ENCODE data around the gene A4GALT.
"Not testable (repeated sequence)": the region's sequence is repeated elsewhere in the genome, so short reads cannot be mapped to it uniquely, and the experiment has no call there.

The A4GALT gene

DNA sequence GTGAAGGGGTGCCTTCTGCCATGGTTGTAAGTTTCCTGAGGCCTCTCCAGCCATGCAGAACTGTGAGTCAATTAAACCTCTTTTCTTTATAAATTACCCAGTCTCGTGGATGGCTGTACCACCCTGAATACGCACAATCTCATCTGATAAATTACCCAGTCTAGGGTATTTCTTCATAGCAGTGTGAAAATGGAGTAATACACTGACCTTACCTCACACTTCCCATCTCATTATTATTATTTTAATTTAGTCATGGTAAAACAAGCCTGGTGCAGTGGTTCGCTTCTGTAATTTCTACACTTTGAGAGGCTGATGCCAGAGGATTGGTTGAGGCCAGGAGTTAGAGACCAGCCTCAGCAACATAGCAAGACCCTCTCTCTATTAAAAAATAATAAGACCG lies 41.0 kb downstream of the A4GALT start:
- DNase-seq = no peak

DNA sequence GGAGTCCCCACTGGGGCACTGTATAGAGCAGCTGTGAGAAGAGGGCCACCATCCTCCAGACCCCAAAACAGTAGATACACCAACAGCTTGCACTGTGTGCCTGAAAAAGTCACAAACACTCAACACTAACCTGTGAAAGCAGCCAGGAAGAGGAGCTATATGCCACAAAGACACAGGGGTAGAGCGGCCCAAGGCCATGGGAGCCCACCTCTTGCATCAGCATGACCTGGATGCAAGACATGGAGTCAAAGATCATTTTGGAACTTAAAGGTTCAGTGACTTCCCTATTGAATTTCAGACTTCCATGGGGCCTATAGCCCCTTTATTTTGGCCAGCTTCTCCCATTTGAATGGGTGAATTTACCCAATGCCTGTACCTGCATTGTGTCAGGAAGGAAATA lies 41.8 kb downstream of the A4GALT start:
- DNase-seq = no peak

DNA sequence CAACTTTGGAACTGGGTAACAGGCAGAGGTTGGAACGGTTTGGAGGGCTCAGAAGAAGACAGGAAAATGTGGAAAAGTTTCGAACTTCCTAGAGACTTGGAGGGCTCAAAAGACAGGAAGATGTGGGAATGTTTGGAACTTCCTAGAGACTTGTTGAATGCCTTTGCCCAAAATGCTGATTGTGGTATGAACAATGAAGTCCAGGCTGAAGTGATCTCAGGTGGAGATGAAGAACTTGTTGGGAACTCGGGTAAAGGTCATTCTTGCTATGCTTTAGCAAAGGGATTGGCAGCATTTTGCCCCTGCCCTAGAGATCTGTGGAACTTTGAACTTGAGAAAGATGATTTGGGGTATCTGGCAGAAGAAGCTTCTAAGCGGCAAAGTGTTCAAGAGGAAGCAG lies 42.7 kb downstream of the A4GALT start:
- not testable (repeated sequence) for DNase-seq

DNA sequence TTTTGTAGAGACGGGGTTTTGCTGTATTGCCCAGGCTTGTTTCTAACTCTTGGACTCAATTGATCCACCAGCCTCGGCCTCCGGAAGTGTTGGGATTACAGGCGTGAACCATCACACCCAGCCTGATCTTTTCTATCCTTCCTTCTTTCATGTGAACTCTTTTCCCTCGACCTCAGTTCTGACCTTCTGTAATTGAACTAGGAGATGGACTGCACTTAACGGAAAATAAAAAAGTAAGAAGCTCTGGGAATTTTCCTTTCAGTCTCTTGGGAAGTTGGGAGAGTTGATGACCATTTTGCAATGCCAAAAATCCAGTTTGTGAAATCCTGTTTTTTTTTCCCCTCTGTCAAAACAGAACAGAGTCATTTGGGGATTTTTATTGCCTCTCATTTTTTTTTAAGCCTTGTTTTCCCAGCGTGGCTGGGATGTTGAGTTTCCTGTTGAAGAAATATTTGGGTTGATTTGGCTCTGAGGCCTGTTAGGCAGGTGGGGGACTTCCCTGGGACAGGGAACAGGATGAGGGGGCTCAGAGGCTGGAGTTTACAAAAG lies 44.5 kb downstream of the A4GALT start:
- no peak for DNase-seq

DNA sequence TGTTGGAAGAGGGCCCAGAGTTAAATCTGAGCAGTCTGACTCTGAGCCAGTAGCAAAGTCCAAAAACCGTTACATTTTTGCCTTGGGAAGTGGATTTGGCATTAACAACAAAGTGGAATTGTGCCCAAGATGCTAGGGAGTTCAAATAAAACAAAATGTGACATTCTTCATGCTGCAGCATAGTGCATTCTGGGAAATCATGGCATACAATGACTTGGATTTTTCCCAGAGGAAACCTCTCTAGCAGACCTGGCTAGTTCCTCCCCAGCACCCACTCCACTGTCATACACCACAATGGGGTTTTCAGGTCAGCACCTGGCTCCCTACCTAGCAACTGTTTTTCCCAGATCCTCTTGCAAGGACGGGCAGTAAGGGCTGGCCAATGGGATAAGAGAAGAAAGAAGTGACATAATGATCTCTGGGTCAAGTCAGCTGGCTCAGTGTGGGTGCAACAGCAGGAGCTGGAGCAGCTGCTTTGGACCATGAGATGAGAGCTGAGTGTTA lies 46.7 kb downstream of the A4GALT start:
- DNase-seq = no peak

DNA sequence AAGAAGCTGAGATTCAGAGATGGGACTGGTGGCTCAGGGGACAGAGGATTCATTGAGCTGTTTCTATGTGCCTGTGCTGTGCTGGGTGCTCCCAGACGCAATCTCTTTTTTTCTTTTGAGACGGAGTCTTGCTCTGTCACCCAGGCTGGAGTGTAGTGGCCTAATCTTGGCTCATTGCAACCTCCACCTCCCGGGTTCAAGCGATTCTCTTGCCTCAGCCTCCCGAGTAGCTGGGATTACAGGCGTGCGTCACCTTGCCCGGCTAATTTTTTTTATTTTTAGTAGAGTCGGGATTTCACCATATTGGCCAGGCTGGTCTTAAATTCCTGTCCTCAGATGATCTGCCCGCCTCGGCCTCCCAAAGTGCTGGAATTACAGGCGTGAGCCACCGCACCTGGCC lies 47.6 kb downstream of the A4GALT start:
- not testable (repeated sequence) for DNase-seq

DNA sequence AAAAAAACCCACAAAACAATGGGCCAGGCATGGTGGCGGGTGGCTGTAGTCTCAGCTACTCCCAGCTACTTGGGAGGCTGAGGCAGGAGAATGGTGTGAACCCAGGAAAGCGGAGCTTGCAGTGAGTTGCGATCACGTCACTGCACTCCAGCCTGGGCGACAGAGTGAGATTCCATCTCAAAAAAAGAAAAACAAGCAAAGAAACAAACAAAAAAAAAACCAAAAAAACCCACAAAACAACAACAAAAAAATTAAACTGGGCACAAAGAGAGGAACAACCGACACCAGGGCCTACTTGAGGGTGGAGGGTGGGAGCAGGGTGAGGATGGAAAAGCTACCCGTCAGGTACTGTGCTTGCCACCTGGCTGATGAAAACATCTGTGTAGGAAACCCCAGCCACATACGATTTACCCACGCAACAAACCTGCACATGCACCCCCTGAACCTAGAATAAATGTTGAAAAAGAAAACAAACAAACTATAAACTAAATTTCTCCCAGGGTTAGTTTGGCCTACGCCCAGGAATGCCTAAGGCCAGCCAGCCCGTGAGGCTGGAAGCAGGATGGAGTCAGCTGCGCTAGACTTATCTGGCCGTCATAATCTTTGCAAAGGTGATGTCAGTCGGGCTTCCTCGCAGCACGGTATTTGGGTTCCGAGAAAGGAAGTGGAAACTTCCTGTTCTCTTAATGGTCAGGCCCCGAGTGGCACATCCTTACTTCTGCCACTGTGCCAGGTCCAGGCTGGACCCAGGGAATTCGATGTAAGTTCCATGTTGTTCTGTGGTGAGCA lies 49.6 kb downstream of the A4GALT start:
- no peak for DNase-seq

DNA sequence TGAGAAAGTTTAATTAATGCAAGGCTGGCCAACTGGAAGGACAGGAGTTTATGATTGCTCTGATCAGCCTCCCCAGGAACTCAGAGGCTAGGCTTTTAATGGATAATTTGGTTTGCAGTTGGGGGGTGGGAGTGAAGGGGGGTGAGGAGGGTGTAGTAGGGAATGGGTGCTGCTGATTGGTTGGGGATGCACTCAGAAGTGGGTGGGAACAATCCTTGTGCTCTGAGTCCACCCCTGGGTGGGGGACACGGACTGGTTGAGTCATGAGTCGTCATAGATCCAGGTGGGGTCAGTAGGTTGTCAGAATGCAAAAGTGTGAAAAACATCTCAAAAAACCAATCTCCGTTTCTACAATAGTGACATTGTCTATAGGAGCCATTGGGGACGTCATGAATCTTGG lies 50.6 kb downstream of the A4GALT start:
- no peak for DNase-seq

DNA sequence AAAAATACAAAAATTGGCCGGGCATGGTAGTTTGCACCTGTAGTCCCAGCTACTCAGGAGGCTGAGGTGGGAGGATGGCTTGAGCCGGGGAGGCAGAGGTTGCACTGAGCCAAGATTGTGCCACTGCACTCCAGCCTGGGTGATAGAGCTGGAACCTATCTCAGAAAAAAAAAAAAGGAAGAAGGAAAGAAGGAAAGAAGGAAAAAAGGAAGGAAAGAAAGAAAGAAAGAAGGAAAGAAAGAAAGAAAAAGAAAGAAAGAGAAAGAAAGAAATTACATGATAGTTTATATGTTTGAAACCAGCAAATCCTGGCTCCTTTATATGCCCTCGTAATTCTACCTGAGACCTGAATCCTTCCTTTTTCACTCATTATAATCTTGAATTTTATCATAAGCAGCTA lies 54.3 kb downstream of the A4GALT start:
- DNase-seq = not testable (repeated sequence)

DNA sequence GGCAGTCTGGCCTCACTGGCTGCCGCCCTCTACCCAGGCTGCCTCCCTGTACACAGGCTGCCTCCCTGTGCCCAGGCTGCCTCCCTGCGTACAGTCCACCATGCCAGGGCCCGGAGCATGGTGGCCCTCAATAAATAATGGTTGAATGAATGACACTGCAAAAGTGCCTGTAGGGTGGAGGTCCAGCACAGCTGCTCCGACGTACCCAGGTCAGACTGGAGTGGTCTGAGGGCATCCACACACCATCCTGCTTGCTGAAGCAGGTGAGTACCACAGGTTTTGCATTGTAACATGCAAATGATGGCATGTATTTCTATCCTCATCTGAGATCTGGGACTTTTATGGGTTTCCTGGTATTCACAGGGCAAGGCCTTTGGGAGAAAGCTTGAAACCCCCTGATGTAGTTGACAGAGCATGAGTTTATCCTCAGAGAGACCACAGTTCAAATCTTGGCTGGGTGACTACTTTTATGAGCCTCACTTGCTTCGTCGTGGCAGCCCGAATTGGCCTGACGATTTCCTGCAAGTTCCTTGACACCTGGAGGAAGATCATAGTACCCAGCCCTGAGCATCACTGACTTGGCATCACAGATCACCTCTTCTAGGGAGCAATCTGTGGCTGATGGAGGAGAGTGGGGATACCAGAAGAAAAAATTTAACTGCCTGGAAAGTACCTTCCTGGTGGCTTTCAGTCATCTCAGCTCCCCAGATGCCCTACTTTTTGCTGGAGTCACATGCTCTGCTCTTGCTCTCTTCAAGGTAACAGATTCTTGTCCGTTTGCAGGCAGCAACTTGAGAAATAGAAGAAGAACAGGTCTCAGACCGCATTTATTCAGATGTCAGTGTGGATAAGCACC lies 55.5 kb downstream of the A4GALT start:
- no peak for DNase-seq

DNA sequence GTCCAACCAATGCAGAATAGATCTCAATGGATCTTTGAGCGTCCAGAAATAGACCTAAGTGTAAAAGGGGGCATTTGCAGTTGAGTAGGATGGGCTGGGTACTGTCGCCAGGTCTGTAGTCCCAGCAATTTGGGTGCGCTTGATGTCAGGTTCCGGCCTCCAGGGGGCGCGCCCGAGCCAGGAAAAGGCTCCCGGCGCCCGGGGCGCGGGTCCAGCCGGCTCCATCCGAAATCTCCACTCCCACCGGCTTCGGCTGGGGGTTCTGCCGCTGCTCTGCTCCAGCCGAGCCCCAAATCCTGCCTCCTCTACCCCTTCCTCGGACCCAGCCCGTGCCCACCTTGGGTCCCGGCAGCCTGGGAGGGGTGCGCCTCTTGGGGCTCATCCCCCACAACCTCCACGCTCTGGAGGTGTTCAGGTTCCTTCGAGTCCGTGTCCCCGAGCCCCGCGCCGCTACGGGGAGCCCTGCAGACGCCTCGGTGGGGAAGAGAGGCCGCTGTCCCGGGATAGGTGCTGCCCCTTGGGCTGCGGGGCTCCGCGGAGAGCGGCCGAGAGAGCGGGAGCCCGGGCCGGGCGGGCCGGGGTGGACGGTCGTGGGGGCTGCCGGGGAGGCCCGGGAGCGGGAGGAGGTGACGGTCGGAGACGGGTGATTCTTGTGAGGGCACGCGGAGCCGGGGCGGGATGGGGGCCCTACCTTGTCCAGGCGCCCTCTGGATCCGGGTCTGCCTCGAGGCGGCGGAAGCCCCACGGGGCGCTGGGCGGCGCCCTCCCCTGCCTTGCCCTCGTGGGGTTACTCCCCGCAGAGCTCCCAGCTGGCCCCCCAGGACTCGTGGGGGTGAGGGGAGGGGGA lies 58.5 kb downstream of the A4GALT start:
- peak; percentile 51 for DNase-seq

DNA sequence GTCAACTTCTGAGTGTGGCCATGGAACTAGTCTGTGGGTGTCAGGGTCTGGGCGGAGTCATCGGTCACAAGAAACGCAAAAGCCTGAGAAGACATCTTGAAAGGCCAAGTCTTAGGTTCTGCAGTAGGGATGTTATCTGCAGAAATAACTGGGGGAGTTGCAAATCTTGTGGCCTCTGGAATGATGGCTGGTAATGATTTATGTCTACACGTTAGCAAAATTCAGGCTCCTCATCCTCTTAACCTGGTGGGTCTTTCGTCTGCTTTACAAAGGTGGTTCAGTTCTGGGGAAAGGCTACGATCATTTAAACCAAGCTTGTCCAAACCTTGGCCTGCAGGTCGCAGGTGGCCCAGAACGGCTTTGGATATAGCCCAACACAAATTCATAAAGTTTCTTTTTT lies 64.1 kb downstream of the A4GALT start:
- DNase-seq = no peak

DNA sequence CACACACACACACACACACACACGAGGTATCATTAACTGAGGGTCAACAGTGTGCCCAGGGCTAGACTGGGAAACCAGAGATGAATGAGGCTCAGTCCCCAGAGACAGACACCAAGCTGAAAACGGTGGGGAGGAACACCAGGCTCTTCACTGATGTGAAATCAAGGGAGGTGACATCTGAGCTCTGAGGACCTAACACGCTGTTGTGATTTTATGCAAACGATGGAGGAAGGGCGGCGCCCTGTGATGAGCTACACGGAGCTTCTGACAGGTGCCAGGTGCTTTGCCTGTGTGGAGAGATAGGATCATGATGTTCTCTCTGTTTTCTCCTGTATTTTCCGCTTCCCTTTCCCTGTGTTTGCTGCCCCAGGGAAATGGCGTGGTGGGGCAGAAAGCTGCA lies 65.0 kb downstream of the A4GALT start:
- peak; percentile 94 for DNase-seq

DNA sequence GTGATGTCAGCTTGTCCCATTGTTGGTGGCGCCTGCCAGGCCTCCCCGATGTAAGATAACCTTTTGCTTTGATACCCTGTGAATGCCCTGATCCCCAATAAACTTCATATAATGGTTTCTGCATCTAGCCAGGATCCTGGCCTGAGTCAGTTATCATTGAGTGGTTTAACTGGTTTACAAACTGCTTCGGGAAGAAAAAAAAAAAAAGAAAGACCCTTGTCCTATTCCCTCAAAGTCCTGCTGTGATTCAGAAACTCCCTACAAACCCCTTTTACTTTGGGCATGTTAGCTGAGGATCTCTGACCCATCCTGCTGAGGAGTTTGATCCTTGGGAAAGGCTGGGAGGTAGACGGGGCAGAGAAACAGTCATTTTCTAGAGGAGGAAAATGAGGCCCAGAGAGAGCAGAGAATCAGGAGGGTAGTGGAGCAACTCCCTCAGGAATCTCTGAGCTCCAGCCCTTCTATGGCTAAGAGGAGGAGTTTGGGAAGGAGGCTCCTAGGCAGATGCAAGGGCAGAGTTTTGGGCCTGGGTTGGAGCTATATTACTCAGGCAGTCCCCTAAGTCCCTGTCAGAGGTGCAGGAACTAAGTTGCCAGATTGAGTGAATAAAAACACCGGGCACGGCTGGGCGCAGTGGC lies 66.1 kb downstream of the A4GALT start:
- no peak for DNase-seq

DNA sequence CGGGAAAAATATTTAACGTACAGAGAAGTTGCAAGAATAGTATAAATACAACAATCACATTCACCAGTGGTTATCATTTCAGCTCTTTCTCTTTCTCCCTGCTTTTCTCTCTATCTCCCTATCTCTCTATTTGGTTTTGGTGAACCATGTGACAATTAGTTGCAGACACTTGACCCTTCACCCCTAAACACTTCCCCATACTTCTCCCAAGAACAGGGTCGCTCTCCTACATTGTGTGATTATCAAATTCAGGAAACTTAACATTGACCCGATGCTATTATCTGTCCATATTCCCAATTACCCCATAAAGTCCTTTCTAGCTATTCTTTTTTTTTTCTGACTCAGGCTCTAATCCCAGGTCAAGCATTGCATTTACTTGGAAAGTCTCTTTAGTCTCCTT lies 66.7 kb downstream of the A4GALT start:
- no peak for DNase-seq

DNA sequence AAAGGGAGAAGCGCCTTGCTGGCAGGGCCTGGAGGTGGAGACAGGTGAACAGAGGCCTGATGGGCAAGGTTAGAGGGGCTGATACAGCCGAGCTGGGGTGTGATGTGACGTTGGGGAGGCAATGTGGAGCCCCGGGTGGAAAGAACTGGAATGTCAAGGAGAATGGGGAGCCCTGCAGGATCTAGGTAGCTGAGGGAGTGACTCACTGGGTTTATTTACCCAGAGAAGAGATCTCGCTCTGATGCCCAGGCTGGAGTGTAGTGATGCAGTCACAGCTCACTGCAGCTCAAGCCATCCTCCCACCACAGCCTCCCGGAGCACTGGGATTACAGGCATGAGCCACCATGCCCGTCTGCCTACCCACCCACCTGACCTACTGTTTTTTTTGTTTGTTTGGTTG lies 69.5 kb downstream of the A4GALT start:
- DNase-seq = no peak

DNA sequence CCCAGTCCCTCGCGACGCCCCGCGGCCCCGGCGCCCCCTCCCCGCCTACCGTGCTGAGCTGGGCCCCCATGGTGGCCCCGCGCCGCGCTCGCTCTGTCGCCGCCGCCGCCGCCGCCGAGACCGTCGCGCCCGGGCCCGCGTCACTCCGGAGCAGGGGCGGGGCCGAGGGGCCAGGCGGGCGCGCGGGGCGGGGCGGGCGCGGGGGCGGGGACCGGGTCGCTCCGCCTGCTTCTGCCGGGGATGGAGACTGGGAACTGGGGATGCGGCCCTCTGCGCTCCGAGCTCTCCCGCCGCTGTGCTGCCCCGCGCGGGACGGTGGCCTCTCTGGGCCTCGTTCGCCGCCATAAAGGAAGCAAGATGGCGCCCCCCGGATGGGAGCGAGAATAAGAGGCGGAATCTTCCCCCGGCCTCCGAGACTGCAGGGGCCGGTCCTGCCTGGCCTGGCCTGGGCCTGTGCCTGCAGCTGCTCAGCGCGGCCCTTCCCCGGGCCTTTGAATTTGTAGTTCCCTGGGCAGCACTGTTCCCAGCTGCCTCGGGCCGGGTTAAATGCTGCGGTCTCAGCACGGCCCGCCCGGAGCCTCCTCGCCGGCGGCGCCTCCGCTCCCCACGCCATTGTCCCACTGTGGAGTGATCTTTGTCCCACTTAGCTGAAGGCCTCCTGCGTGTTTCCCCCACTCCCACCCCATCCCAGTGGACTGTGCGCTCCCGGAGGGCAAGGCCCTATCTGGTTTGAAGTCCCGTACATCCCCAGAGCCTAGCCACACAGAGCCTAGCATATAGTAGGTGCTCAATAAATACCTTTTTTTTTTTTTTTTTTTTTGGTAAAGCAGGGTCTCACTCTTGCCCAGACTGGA lies 71.2 kb downstream of the A4GALT start, which contains the start of gene CYB5R3:
CYB5R3 (minus strand) TSS at position 147 of the 854 bp plus-strand sequence; CDS start at position 70, 77 bp downstream.
- DNase-seq = peak; percentile 93

DNA sequence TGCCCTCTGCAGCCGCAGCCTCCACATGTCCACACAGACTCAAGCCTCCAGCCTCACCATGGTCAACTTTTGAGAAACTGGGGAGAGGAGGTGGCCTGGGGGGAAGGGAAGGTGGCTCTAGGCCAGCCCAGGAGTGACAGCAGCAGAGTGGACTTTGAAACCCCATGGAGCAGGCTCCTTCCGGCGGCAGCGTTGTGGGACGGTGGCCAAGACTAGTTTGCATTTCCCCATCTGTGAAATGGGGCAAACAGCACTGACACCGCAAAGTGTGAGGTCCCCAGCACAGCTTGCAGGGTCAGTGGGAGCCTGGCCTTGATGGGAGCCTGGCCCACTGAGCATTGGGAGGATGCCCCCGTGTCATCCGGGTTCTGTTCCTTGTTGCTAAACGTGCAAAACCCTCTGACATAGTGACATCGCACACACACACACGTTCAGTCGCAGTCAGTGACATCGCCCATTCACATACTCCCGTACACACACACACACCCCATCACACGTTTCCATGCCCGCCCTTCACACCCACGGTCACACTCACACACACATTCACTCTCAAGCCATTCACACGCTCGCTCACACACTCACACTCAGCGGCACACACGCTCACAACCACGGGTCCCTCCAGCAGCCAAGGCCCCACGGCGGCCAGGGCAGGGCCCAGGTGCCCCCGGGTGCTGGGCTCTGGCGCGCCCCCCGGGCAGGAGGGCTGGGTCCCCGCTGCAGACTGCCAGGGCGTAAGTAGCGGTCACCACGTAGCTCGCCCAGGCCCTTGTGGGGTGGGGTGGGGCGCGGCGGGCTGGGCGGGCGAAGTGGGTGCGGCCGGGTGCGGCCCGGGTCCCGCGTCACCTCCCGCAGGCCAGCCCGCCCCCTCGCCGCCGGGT lies 72.1 kb downstream of the A4GALT start:
- no peak for DNase-seq

DNA sequence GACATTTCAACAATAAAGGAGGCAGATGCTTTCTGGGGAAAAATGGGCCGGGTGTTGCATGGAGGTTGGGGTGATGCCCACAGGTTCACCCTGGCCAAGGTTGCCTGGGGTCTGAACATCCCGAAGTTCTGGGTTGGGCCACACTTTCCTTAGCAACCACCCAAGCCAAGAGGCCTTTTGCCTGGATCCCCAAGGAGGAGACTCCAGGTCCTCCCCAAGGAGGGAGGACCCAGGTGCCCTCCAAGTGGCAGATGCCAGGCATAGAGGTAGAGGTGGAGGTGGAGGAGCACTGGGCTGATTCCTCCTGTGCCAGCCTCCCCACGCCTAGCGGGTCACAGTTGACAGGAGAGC lies 72.7 kb downstream of the A4GALT start:
- DNase-seq = no peak

Measured in NCI-H2171 (cell line).